ENCODE results near the gene HOGA1.
"Not testable (repeated sequence)": the region's sequence is repeated elsewhere in the genome, so short reads cannot be mapped to it uniquely, and the experiment has no call there.

HOGA1 gene

GRCh38 chr10:97584060-97584797 is at the start of gene HOGA1:
TSS of gene HOGA1 (plus strand) at chr10:97584389. CDS start at chr10:97584704, 315 bp downstream.
- peak; percentile 59 for DNase-seq

- DNase-seq: peak; percentile 19
Measured at GRCh38 chr10:97534746-97535367, 49.3 kb upstream of the HOGA1 start.

DNA sequence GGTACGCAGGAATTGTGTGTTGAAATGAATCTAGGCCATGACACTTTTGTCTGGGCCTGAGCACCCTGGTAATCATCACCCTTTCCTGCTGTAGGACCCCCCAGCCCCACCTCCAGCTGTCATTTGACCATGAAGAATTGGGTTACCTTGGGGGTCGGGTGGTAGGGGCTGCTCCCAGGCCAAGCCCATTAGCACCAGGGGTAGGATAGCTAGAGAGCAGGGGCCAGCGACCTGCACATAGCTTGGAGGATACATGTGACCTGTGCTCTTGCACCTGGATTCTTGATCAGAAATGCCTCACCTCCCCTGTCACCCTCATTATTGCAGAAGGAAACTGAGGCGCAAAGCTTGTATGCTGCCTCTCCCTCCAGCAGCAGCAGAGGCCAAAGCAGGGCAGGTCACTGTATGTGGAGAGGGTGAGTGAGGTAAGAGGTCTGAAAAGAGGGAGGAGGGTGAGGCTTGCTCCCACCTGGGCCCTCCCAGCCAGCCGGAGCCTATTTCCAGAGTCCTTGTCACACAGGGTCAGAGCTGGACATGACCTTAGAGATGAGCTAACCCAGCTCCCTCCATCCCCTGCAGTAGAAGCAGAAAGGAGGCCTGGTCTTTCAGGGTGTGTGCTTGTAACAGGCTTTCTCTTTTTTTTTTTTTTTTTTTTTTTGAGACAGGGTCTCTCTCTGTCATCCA is 46.9 kb upstream of the HOGA1 start:
- DNase-seq: no peak

- no peak for DNase-seq
Measured at GRCh38 chr10:97538411-97538810, 45.8 kb upstream of the HOGA1 start.

DNA sequence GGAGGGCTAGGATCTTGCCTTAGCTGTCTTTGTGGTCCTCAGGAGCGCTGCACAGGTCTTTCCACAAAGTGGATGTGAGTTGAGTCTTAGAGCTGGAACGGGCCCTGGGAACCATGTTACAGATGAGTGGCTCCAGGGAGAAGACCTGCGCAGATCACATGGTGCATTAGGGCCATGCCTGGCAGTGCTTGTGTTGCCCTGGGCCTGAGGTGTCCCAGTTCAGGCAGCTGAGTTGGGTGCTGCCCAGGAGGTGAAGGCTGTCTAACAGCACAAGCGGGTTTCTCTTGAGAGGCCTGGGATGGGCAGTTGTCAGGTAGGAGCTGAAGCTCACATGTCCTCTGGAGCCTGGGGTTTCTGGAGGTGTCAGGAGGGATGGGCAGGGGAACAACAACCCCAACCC is 45.4 kb upstream of the HOGA1 start:
- DNase-seq: no peak

DNA sequence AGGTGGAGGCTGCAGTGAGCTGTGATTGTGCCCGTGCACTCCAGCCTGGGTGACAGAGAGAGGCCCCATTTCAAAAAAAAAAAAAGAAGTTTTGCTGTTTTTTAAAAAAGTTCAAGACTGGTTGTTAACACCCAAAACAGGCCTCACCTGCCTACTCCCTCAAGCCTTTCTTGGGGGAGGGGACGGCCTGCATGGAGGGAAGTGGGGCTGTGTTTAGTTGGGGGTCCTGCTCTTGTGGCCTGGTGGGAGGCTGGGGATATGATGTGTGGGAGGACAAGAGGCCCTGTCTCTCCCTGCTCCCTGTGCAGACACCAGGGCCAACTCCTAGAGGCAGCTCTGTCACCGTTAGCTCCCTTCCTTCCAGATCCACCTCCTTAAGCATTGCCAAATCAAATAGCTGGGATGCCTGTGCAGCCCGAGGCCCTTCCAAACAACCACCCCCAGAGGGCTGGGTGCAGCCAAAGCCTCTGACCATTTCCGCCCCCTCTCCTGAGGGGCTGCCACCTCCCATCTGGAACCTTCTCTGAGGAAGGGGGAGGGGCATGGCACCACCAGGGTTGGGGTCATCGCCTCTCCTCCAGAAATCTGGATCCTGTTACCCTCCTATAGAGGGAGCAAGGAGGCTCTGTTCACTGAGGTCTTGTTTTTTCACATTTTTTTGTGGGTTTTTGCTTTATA is 44.5 kb upstream of the HOGA1 start:
- peak; percentile 81 for DNase-seq

- DNase-seq: no peak
Measured at GRCh38 chr10:97540669-97541500, 43.3 kb upstream of the HOGA1 start.

- peak; percentile 94 for DNase-seq
Measured at GRCh38 chr10:97542169-97543024, 41.8 kb upstream of the HOGA1 start.

DNA sequence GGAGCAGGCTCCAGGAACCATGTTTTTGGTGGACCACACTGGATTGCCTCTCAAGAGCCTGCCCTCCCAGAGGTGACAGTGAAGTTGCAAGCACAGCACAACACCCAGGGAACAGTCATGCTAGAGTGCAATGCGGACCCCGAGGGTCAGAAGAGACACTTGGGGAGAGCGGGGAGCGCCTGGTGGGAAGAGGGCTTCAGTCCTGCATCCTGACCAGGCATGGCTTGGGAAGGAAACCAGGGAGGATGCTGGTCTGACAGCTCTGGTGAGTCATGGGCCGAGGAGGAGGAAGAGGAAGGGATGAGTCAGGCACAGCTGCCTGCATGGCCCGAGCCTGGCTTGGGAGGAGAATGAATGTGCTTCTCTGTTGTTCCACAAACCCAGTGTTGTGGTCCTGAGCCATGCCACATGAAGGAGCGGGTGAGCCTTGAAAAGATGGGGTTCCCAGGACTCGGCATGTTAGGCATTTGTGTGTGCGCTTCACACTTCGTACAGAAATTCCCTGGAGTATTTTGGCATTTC is 41.1 kb upstream of the HOGA1 start:
- peak; percentile 95 for DNase-seq

GRCh38 chr10:97546456-97547270 is 37.5 kb upstream of the HOGA1 start:
- no peak for DNase-seq

- DNase-seq: no peak
Measured at GRCh38 chr10:97547271-97547600, 37.0 kb upstream of the HOGA1 start.

DNA sequence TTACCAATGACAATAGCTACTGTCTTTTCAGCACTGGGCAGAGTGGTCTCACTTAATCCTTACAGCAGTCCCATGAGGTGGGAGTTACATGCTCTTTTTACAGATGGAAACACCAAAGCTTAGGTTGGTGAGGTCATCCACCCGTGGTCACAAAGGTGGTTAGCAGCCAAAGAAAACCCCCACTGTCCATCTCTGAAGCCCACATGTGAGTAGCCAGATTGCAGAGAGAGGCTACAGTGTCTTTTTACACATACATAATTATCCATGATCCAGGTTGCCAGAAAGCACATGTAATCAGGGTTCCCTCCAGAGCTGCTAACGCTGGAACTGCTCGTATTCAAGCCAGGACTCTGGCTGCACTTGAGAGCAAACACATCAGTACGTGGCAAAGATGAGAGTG is 36.2 kb upstream of the HOGA1 start:
- DNase-seq: peak; percentile 14

DNA sequence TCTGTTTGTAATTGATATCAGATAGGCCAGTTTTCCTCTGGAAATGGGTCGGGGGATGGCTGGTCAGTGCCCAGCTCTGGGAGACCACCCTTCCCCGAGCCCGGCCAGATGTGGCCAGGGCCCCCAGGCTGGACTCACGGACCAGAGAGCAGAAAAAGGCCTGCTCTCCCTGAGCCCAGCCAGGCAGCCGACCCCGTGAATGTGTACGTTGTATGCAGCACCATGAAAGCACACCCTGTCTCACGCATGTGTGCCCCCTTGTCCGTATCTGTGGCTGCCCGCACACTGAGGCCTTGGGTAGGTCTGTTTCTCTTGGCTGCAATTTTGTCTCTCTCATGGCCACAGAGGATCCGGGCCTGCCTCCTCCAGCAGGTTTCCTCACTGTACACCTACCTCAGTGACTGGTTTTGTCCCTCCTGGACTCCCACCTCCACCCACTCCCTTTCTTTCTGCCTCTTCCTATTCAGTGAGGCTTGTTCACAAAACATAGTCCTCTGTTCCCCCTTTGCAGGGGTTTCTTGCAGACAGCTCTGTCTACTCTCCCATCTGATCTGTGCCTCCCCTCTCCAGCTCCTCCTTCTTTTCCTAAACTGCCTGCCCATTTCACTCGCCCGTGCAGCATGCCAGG is 35.2 kb upstream of the HOGA1 start:
- DNase-seq: no peak

DNA sequence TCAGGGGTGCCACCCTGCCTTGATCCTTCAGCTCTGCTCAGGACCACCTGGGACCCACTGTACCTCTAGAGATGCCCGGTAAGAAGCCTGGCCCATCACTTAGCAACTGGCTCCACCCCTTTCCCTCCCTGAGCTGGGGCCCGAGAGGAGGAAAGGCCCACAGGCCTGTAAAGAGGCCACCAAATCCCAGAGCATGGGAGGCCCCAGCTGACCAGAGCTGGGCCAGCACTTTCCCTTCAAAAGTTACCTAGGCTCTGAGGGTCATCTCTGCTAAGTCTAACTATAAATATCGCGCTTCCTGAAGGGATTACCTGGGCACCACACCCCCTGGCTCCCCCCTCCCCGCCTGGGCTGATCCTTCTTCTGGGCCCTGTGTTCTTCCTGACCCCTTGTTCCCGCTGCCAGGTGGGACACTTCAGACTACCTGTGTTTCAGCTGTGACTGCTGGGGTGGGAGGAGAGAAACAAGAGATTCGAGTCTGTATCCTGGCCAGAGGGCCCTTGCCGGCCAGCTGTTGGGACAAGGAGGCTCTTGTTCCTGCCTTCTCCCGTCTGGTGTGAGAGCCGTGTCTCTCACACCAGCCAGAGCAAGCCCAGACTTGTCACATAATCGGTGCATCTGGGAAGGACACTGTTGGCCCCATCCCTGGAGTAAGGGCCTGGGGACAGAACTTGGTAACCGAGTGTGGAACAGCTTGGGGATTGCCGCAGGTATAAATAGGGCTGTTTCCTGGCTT is 34.4 kb upstream of the HOGA1 start:
- DNase-seq: no peak

DNA sequence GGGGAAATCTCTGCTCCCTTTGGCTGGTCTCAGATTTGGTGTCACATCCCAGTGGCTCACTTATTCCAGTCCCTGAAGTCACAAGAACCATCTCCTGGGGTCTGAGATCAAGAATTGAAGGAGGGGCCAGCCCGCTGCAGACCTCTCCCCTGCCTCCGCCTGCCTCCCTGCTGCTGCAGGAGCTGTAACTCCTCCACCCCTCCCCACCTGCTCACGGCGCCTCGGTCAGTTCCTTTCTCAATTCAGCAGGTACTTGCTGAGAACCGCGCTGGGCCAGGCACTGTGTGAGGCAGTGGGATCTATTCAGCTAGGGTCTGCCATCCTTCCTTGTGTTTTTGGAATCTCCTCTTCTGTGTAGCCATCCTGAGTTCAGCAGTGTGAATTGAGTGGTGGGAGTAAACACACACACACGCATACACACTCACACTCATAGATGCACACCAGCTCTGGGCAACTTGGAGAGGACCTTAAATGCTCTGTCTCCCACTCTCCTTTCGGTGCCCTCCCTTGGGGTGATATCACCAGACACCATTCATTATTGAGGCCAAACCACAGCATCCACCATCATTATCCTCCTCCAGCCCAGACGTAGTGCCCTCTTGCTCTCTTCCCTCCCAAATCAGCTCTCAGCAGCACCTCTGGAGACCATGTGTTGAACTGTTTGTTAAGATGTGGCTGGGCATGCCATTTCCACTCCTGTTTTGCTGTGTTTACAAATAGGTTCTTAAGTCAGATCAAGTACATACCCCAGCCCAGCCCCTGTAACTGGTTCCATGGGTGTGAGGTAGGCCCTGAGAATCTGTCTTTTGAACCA is 33.6 kb upstream of the HOGA1 start:
- DNase-seq: no peak

- DNase-seq: no peak
Measured at GRCh38 chr10:97551271-97551670, 32.9 kb upstream of the HOGA1 start.

DNA sequence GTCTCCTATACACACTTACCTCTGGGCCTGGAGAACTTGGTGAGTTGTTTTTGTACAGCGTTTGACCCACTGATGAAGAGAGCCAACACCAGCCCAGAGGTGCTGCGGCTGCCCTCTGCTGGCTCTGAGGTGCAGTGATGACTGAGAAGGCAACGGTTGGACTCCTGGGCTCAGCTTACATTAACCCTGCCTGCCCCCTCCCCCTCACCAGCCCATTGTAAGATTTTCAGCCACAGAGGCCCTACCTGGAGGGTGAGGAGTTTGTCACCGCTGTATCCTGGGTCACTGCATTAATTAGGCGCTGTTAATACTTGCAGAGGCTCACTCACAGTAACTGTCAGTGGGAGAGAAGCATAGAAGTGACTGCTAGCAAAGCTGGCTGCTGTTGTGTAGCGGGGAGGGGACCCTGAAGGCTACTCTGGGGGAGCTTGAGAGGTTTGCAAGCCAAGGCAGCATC is 30.6 kb upstream of the HOGA1 start:
- peak; percentile 66 for DNase-seq

DNA sequence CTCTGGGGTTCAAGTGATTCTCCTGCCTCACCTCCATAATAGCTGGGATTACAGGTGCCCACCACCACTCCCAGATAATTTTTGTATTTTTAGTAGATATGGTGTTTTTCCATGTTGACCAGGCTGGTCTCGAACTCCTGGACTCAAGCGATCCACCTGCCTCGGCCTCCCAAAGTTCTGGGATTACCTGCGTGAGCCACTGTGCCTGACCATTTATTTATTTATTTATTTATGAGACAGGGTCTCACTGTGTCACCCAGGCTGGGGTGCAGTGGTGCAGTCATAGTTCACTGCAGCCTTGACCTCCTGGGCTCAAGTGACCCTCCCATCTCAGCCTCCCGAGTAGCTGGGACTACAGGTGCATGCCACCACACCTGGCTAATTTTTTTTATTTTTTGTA is 29.9 kb upstream of the HOGA1 start:
- DNase-seq: not testable (repeated sequence)
